ENCODE measurements around the gene DCUN1D2.

DNA sequence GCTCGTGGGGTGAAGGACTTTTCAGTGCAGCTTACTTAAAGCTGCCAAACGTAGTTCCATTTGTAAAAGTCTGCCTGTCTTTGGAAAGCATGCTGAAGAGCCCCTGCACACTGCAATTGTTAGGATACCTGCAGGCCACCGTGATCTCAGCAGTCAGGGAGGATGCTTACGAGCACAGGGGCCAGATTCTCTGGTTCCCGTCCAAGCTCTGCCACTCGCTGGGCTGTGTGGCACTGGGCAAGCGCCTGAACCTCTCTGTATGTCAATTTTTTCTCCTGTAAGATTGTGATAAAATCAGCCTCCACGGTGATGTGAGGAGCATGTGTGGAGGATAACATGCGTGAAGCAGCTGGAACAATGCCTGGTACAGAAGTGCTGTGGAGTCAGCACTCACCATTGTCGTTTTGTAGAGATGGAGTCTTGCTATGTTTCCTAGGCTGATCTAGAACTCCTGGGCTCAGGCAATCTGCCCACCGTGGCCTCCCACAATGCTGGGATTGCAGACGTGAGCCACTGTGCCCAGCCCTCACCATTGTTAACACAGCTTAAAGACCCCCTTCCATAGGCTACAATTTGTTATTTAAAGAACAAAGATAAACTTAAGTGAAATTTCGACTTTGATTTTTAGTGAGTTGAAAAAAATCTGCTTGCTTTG, 40.7 kb downstream of the DCUN1D2 start:
- TF ChIP-seq, protein P1, sequence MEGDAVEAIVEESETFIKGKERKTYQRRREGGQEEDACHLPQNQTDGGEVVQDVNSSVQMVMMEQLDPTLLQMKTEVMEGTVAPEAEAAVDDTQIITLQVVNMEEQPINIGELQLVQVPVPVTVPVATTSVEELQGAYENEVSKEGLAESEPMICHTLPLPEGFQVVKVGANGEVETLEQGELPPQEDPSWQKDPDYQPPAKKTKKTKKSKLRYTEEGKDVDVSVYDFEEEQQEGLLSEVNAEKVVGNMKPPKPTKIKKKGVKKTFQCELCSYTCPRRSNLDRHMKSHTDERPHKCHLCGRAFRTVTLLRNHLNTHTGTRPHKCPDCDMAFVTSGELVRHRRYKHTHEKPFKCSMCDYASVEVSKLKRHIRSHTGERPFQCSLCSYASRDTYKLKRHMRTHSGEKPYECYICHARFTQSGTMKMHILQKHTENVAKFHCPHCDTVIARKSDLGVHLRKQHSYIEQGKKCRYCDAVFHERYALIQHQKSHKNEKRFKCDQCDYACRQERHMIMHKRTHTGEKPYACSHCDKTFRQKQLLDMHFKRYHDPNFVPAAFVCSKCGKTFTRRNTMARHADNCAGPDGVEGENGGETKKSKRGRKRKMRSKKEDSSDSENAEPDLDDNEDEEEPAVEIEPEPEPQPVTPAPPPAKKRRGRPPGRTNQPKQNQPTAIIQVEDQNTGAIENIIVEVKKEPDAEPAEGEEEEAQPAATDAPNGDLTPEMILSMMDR (IDR thresholded peaks at IDR 0.05; ENCODE audit: insufficient read depth, low read length), result no peak
- TF ChIP-seq POLR2AphosphoS5 (IDR thresholded peaks at IDR 0.05; ENCODE audit: low read depth), result no peak

All from HL-60 (cell line).